T-cell (primary cell): Measurements from ENCODE around the gene TNNI3K. TPM values are rescaled to one million over a fixed set of nuclear protein-coding genes. Genes with fewer than 3 reads are reported as not detected.

ENCODE experiments used
- ATAC-seq, 4 experiments: fragments of 200-7000 bp in 3 of 4; fragments of 150-1000 bp in 1 of 4; cut with Tn5 transposase; replicated peaks in 1 of 4; 1 replicate in 3 of 4; 2 replicates in 1 of 4; pipeline ENCODE4 v1.10.0; 2021; ENCODE audit warnings: moderate library complexity in 3 of 4, mild to moderate bottlenecking in 2 of 4, moderate number of reproducible peaks in 1 of 4
- CTCF ChIA-PET, 2 donors: fragments of 300-600 bp; sonication (Branson Sonifier 250); formaldehyde crosslinking; loops; one replicate each; lab custom pipeline; 2022; ENCODE audit warnings: antibody characterized with exemption in 2 of 2; lab: Charles Lee
- POLR2A ChIA-PET, 2 donors: fragments of 300-600 bp; sonication (Branson Sonifier 250); formaldehyde crosslinking; loops; one replicate each; lab custom pipeline; 2022; ENCODE audit warnings: antibody characterized with exemption in 2 of 2; lab: Charles Lee
- DNase-seq, 35 experiments: peaks; one replicate each; pipeline versions ENCODE4 v3.0.0 to v3.0.0-alpha.2; 2013 to 2023
- H3K27ac ChIP-seq: one replicate; pipeline ENCODE4 v1.5.1; 2013; ENCODE audit warnings: low read length
- H3K27me3 ChIP-seq, 2 experiments: replicated peaks in 1 of 2; 1 replicate in 1 of 2; 2 replicates in 1 of 2; pipeline versions ENCODE4 v1.6.1 to v1.7.0; 2013; ENCODE audit warnings: low read length in 1 of 2, mixed read lengths in 1 of 2; ENCODE audit not compliant: control insufficient read depth in 2 of 2, insufficient read depth in 2 of 2; ENCODE audit errors: extremely low read depth in 1 of 2
- H3K36me3 ChIP-seq, 2 donors: 1 replicate in 1 of 2; 2 replicates in 1 of 2; pipeline versions ENCODE4 v1.6.1 to v1.7.0; 2013; ENCODE audit warnings: low read length in 1 of 2; ENCODE audit not compliant: control insufficient read depth in 2 of 2, insufficient read depth in 1 of 2; ENCODE audit errors: extremely low read depth in 1 of 2
- H3K4me1 ChIP-seq, 2 experiments: 1 replicate in 1 of 2; 2 replicates in 1 of 2; pipeline versions ENCODE4 v1.6.1 to v1.7.0; 2013; ENCODE audit warnings: low read length in 2 of 2, mixed read lengths in 1 of 2; ENCODE audit not compliant: insufficient read depth in 2 of 2, control insufficient read depth in 1 of 2; ENCODE audit errors: extremely low read depth in 1 of 2
- H3K4me3 ChIP-seq, 2 donors: 1 replicate in 1 of 2; 2 replicates in 1 of 2; pipeline versions ENCODE4 v1.5.1 to v1.7.0; 2013; ENCODE audit warnings: mild to moderate bottlenecking in 2 of 2, low read length in 1 of 2, moderate library complexity in 1 of 2; ENCODE audit not compliant: control insufficient read depth in 1 of 2; ENCODE audit errors: extremely low read depth in 1 of 2
- H3K9me3 ChIP-seq: 2 replicates; pipeline ENCODE4 v1.7.0; 2013
- H3K27ac Mint-ChIP-seq, 2 donors: one replicate each; pipeline ENCODE4 v1.8.0; 2020 to 2021; ENCODE audit warnings: mild to moderate bottlenecking in 2 of 2, mixed read lengths in 2 of 2
- H3K27me3 Mint-ChIP-seq, 2 donors: one replicate each; pipeline ENCODE4 v1.8.0; 2021 to 2022; ENCODE audit warnings: mixed read lengths in 2 of 2
- H3K36me3 Mint-ChIP-seq: one replicate; pipeline ENCODE4 v1.8.0; 2021; ENCODE audit warnings: mixed read lengths
- H3K4me1 Mint-ChIP-seq, 3 donors: one replicate each; pipeline ENCODE4 v1.8.0; 2020 to 2022; ENCODE audit warnings: mixed read lengths in 3 of 3, mild to moderate bottlenecking in 1 of 3
- H3K4me3 Mint-ChIP-seq, 3 donors: one replicate each; pipeline ENCODE4 v1.8.0; 2020 to 2022; ENCODE audit warnings: mild to moderate bottlenecking in 3 of 3, mixed read lengths in 3 of 3, moderate library complexity in 3 of 3
- H3K9me3 Mint-ChIP-seq, 3 donors: one replicate each; pipeline ENCODE4 v1.8.0; 2020 to 2022; ENCODE audit warnings: mixed read lengths in 3 of 3
- WGBS: methylation state at CpG from one replicate; pipeline ENCODE4 v1.1.5; 2013; ENCODE audit warnings: missing lambda C conversion rate; ENCODE audit not compliant: insufficient coverage; 5-methylcytosine and 5-hydroxymethylcytosine counted together
- total RNA-seq, 35 experiments: library from RNA in 6 of 35; stranded (reverse) in 6 of 35; fragments of 120-200 nt in 1 of 35; gene quantifications; one replicate each; pipeline versions ENCODE4 v1.2.1 to v1.2.4 and lab custom pipeline; 2013 to 2026

The TNNI3K gene
- total RNA-seq, 5 donors from 2014 or later (not counting 1 experiment from before 2014, with no cell fraction given) = 0.89 to 1.2 TPM; not detected in 3

DNA sequence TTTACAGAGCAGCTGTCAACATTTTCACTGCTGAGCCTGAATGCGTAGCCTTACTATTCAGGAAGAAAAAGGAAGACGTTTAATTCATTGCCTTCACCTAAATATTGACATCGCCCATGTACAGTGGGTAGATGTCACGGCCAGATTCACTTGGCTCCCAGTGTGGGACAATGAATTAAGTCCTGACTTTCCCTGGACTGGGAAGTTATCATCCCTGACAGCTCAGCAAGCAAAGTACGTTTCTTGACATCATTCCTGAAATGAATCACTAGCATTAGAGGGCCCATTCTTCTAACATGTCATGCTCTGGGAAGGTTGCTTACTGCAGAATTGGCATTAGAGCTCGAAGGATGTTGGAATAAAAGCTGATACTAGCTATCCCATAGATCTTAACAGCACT lies 239.4 kb downstream of the TNNI3K start:
- no peak for ATAC-seq
- peaks cover 0 to 8% of the 10 kb centered on the region in 2 donors for H3K27me3 Mint-ChIP-seq
- POLR2A ChIA-PET = interaction anchor here in 1 of 2 donors (0.6 kb wide), 1 partner anchor 1150 kb away, joined by 3 read pairs; no protein-coding TSS in a partner anchor
- Histone ChIP-seq H3K27me3 (no peaks in the 10 kb centered on the region), H3K27ac (no peak overlapping the region), H3K36me3 (no peaks in the 10 kb centered on the region), H3K9me3 (no peaks in the 10 kb centered on the region), H3K4me1 (no peaks in the 10 kb centered on the region), H3K4me3 (no peak overlapping the region)
- DNase-seq = no peak
- no peaks in the 10 kb centered on the region for H3K36me3 Mint-ChIP-seq
- WGBS = 90% methylated on average over 2 of the region's 6 CpGs
- no peak overlapping the region for H3K4me3 Mint-ChIP-seq
- H3K9me3 Mint-ChIP-seq = no peaks in the 10 kb centered on the region
- no peaks in the 10 kb centered on the region for H3K4me1 Mint-ChIP-seq
- no peak overlapping the region for H3K27ac Mint-ChIP-seq
- CTCF ChIA-PET = interaction anchor here in 1 of 2 donors (0.6 kb wide), 2 partner anchors 128 to 1080 kb away, joined by 3 to 6 read pairs; no protein-coding TSS in a partner anchor

DNA sequence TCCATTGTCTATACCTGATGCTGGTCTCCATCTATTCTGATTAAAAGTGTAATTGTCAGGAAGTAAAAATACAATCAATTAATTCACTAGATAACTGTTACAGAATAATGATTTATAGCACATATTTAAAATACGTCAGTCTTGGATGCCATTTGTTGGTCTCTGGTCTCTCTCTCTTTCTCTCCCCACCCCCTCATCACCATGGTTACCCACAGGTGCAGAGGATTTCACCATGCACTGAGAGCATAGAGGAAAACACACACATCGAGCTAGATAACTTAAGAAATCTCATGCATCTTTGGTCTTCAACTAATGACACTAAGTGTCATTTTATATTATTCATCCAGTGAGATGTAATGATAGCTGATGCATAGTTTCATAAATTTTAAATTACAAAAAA lies 243.8 kb downstream of the TNNI3K start:
- Mint-ChIP-seq H3K4me3 (no peak overlapping the region), H3K27ac (no peak overlapping the region), H3K27me3 (peaks cover 3 to 8% of the 10 kb centered on the region in 2 donors), H3K4me1 (no peaks in the 10 kb centered on the region), H3K9me3 (no peaks in the 10 kb centered on the region), H3K36me3 (no peaks in the 10 kb centered on the region)
- no peak for DNase-seq
- Histone ChIP-seq H3K4me1 (no peaks in the 10 kb centered on the region), H3K9me3 (no peaks in the 10 kb centered on the region), H3K4me3 (no peak overlapping the region), H3K27me3 (no peaks in the 10 kb centered on the region), H3K36me3 (no peaks in the 10 kb centered on the region), H3K27ac (no peak overlapping the region)
- ChIA-PET POLR2A (no interaction called here), CTCF (interaction anchor here in 1 of 2 donors (0.6 kb wide), 1 partner anchor 608 kb away, joined by 5 read pairs; no protein-coding TSS in a partner anchor)
- ATAC-seq = no peak
- WGBS = no CpG with 5 or more reads among the region's 2 CpGs

DNA sequence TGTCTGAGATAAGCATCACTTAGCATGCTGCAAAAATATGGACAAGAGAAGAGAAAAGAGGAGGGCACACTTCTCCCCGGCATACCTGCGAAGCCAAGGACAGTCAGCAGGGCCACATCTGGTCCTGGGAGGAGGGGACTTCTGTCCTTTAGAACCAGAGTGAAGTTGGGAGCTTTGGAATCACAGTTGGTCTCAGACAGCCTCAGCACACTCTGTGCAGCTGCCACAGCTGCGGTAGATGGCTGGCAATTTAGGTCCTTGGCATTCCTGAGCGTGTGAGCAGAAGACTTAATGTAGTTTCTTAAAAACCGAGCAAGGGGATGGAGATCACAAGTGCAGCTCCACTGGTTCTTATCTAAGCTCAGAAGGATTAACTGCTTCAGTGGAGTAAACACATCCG lies 244.9 kb downstream of the TNNI3K start:
- H3K27ac ChIP-seq = no peak overlapping the region
- Mint-ChIP-seq H3K27ac (no peak overlapping the region), H3K4me3 (no peak overlapping the region), H3K36me3 (no peaks in the 10 kb centered on the region), H3K27me3 (peaks cover 3 to 8% of the 10 kb centered on the region in 2 donors), H3K9me3 (no peaks in the 10 kb centered on the region), H3K4me1 (no peaks in the 10 kb centered on the region)
- H3K9me3 ChIP-seq = no peaks in the 10 kb centered on the region
- ATAC-seq = no peak
- WGBS = 84% methylated on average over 6 of the region's 6 CpGs
- H3K36me3 ChIP-seq = no peaks in the 10 kb centered on the region
- no peaks in the 10 kb centered on the region for H3K27me3 ChIP-seq
- no peak for DNase-seq
- ChIA-PET CTCF (no interaction called here), POLR2A (no interaction called here)
- H3K4me3 ChIP-seq = no peak overlapping the region
- H3K4me1 ChIP-seq = no peaks in the 10 kb centered on the region

DNA sequence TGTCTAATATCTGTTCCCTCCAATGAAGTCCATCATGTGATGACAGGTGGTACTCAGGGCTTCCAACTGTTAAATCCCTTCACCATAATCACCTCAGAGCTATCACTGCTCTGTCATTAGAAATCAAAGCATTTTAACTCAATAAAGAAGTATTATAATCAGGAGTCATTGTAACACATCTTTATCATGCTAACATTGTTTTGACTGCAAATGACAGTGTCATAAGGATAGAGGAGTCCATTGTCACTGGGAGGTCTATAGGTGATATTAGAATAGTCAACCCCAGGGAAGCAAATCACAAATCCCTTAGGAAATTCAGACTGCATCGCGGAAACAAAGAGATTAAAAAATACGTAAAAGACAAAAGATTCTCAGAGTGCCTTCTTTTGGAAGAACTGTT lies 246.4 kb downstream of the TNNI3K start:
- no peak overlapping the region for H3K27ac ChIP-seq
- no peaks in the 10 kb centered on the region for H3K36me3 Mint-ChIP-seq
- no peak for ATAC-seq
- H3K4me3 ChIP-seq = no peak overlapping the region
- WGBS = no CpG with 5 or more reads among the region's 3 CpGs
- DNase-seq = no peak
- H3K27me3 Mint-ChIP-seq = peaks cover 3 to 4% of the 10 kb centered on the region in 2 donors
- CTCF ChIA-PET = no interaction called here
- no peaks in the 10 kb centered on the region for H3K27me3 ChIP-seq
- H3K27ac Mint-ChIP-seq = no peak overlapping the region
- no peaks in the 10 kb centered on the region for H3K9me3 Mint-ChIP-seq
- POLR2A ChIA-PET = no interaction called here
- H3K4me3 Mint-ChIP-seq = no peak overlapping the region
- H3K9me3 ChIP-seq = no peaks in the 10 kb centered on the region
- H3K36me3 ChIP-seq = no peaks in the 10 kb centered on the region
- H3K4me1 Mint-ChIP-seq = no peaks in the 10 kb centered on the region
- H3K4me1 ChIP-seq = no peaks in the 10 kb centered on the region

DNA sequence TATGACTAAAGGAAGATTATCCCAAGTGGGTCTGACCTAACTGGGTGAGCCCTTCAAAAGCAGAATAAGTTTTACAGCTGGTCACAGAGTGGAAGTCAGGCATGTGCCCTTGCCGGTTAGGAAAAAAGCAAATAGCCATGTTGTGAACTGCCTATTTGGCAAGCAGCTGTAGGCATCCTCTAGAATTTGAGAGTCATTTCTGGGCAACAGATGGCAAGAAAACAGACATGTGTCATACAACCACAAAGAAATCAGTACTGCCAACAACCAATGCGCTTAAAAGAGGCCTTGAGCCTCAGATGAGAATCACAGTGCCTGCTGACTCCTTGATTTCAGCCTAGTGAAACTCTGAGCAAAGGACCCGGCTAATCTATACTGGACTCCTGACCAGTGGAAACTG lies 250.4 kb downstream of the TNNI3K start:
- Mint-ChIP-seq H3K27ac (no peak overlapping the region), H3K4me1 (no peaks in the 10 kb centered on the region), H3K4me3 (no peak overlapping the region), H3K27me3 (peaks cover under 1 to 4% of the 10 kb centered on the region in 2 donors), H3K9me3 (no peaks in the 10 kb centered on the region), H3K36me3 (no peaks in the 10 kb centered on the region)
- Histone ChIP-seq H3K9me3 (no peaks in the 10 kb centered on the region), H3K36me3 (no peaks in the 10 kb centered on the region), H3K4me1 (no peaks in the 10 kb centered on the region), H3K27me3 (no peaks in the 10 kb centered on the region), H3K4me3 (no peak overlapping the region), H3K27ac (no peak overlapping the region)
- WGBS = 100% methylated on average over 2 of the region's 3 CpGs
- ATAC-seq (no peak), DNase-seq (no peak)
- ChIA-PET POLR2A (no interaction called here), CTCF (no interaction called here)

DNA sequence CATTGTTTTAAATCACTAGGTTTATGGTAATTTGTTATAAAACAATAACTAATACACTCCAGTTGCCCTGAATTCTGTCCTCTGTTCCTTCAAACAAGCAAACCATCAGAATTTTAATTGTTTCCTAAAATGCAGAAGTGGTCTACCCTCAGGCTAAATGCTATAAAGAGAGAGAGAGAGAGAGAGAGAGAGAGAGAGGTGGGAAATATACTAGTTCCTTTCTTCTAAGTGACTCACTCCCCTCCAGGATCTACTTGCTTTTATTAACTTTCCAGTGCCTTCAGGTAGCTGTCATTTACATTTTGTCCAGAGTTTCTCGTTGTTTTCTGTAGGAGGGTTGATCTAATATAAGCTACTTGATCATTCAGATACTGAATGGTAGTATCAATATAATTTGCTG lies 250.8 kb downstream of the TNNI3K start:
- Histone ChIP-seq H3K36me3 (no peaks in the 10 kb centered on the region), H3K9me3 (no peaks in the 10 kb centered on the region), H3K4me1 (no peaks in the 10 kb centered on the region), H3K27ac (no peak overlapping the region), H3K4me3 (no peak overlapping the region), H3K27me3 (no peaks in the 10 kb centered on the region)
- H3K27me3 Mint-ChIP-seq = peaks cover 0 to 4% of the 10 kb centered on the region in 2 donors
- H3K9me3 Mint-ChIP-seq = no peaks in the 10 kb centered on the region
- H3K27ac Mint-ChIP-seq = no peak overlapping the region
- H3K36me3 Mint-ChIP-seq = no peaks in the 10 kb centered on the region
- no CpG with 5 or more reads among the region's 1 CpG for WGBS
- ChIA-PET CTCF (no interaction called here), POLR2A (interaction anchor here in 1 of 2 donors (0.7 kb wide), 1 partner anchor 567 kb away, joined by 3 read pairs; no protein-coding TSS in a partner anchor)
- H3K4me1 Mint-ChIP-seq = no peaks in the 10 kb centered on the region
- DNase-seq (no peak), ATAC-seq (no peak)
- no peak overlapping the region for H3K4me3 Mint-ChIP-seq

DNA sequence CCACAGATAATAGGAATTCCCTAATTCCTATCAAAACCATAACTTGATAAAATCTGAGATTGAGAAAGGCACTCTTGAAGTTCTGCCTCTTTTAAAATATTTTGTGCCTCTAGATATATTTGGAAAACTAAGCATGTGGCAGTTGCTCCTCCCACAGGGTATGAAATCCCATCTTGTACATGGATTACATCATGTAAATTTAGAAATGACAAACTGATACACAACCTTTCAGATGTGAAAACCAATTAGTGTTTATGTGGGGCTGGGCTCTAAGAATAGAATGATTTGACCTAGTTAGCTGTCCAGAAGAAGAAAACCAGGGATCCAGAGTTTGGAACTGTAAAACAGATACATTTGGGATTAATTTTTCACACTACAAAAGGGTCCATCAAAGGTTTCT lies 261.5 kb downstream of the TNNI3K start:
- Mint-ChIP-seq H3K27me3 (no peaks in the 10 kb centered on the region), H3K4me1 (no peaks in the 10 kb centered on the region), H3K27ac (no peak overlapping the region), H3K9me3 (no peaks in the 10 kb centered on the region), H3K4me3 (no peak overlapping the region), H3K36me3 (no peaks in the 10 kb centered on the region)
- no peaks in the 10 kb centered on the region for H3K36me3 ChIP-seq
- CTCF ChIA-PET = no interaction called here
- no peaks in the 10 kb centered on the region for H3K27me3 ChIP-seq
- no peak for ATAC-seq
- no peak overlapping the region for H3K4me3 ChIP-seq
- H3K4me1 ChIP-seq = no peaks in the 10 kb centered on the region
- no peak for DNase-seq
- H3K9me3 ChIP-seq = no peaks in the 10 kb centered on the region
- POLR2A ChIA-PET = no interaction called here
- no peak overlapping the region for H3K27ac ChIP-seq
